ENCODE results near the gene ADCY2.

Gene ADCY2

DNA sequence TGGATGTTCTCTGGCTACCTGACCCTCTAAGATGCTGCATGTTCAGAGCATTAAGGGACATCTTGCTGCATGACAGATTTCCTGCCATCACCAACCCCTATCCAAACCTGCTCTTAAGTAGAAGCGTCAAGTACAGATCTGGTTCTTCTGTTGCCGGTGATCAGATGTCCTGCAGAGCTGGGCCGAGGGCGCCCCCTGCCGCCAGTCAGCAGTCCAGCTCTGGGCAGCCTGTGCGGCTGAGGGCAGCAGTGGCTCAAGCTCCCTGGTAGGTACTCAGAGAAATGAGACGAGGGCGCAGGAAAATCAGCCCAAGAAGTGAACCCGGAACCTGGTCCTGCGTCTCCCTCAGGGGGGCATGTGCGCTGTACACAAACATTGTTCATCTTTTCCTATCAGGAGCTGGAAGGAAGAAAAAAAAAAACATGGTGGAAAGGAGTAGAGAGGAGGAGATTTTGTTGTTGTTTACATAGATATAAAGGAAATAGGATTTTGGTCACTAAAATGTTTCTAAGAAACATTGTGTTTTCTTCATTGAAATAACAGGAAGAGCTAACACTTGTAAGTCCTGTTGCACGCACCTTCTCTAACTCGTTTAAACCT, 359.2 kb downstream of the ADCY2 start:
- H3K9me3 ChIP-seq (ENCODE audit: control insufficient read depth, insufficient read depth, low read depth, low read length): no peaks in the 10 kb centered on the region
- no peaks in the 10 kb centered on the region for H3K27me3 ChIP-seq (ENCODE audit: control insufficient read depth, insufficient read depth, low read length)
- no peak overlapping the region for H3K27ac ChIP-seq (ENCODE audit: low read depth, low read length)
- H3K4me1 ChIP-seq (ENCODE audit: control insufficient read depth, insufficient read depth, low read length): no peaks in the 10 kb centered on the region; the same call in 1 of the 2 replicates
- no peak overlapping the region for H3K4me3 ChIP-seq (ENCODE audit: low read depth, low read length)
- no peak overlapping the region for H3K9ac ChIP-seq (ENCODE audit: low read length)
- H3K36me3 ChIP-seq (ENCODE audit: control insufficient read depth, insufficient read depth, low read length): peaks cover 23% of the 10 kb centered on the region; the same call in 1 of the 2 replicates

GRCh38 chr5:7755958-7756357, 360.0 kb downstream of the ADCY2 start:
- Histone ChIP-seq H3K4me1 (ENCODE audit: control insufficient read depth, insufficient read depth, low read length) (no peaks in the 10 kb centered on the region; the same call in 1 of the 2 replicates), H3K4me3 (ENCODE audit: low read depth, low read length) (no peak overlapping the region), H3K9ac (ENCODE audit: low read length) (no peak overlapping the region), H3K9me3 (ENCODE audit: control insufficient read depth, insufficient read depth, low read depth, low read length) (no peaks in the 10 kb centered on the region), H3K27ac (ENCODE audit: low read depth, low read length) (no peak overlapping the region), H3K36me3 (ENCODE audit: control insufficient read depth, insufficient read depth, low read length) (peaks cover 23% of the 10 kb centered on the region; the same call in 1 of the 2 replicates), H3K27me3 (ENCODE audit: control insufficient read depth, insufficient read depth, low read length) (no peaks in the 10 kb centered on the region)

DNA sequence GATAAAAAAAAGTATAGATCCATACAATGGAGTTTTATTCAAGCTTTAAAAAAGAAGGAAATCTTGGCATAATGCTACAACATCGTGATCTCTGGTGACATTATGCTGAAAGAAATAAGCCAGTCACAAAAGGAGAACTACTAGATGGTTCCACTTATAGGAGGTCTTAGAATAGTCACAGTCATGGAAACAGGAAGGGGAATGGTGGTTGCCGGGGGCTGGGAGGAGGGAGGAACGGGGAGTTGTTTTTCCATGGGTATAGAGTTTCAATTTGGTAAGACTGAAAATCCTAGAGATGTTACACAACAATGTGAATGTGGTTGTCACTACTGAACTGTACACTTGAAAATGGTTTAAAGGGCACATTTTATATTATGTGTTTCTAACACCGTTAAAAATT, 360.5 kb downstream of the ADCY2 start:
- Histone ChIP-seq H3K9me3 (ENCODE audit: control insufficient read depth, insufficient read depth, low read depth, low read length) (no peaks in the 10 kb centered on the region), H3K4me1 (ENCODE audit: control insufficient read depth, insufficient read depth, low read length) (no peaks in the 10 kb centered on the region; the same call in 1 of the 2 replicates), H3K27me3 (ENCODE audit: control insufficient read depth, insufficient read depth, low read length) (no peaks in the 10 kb centered on the region), H3K27ac (ENCODE audit: low read depth, low read length) (no peak overlapping the region), H3K36me3 (ENCODE audit: control insufficient read depth, insufficient read depth, low read length) (peaks cover 23% of the 10 kb centered on the region; the same call in 1 of the 2 replicates), H3K9ac (ENCODE audit: low read length) (no peak overlapping the region), H3K4me3 (ENCODE audit: low read depth, low read length) (no peak overlapping the region)

GRCh38 chr5:7759257-7759871, 363.4 kb downstream of the ADCY2 start:
- H3K27ac ChIP-seq (ENCODE audit: low read depth, low read length): no peak overlapping the region
- no peaks in the 10 kb centered on the region for H3K9me3 ChIP-seq (ENCODE audit: control insufficient read depth, insufficient read depth, low read depth, low read length)
- H3K9ac ChIP-seq (ENCODE audit: low read length): no peak overlapping the region

DNA sequence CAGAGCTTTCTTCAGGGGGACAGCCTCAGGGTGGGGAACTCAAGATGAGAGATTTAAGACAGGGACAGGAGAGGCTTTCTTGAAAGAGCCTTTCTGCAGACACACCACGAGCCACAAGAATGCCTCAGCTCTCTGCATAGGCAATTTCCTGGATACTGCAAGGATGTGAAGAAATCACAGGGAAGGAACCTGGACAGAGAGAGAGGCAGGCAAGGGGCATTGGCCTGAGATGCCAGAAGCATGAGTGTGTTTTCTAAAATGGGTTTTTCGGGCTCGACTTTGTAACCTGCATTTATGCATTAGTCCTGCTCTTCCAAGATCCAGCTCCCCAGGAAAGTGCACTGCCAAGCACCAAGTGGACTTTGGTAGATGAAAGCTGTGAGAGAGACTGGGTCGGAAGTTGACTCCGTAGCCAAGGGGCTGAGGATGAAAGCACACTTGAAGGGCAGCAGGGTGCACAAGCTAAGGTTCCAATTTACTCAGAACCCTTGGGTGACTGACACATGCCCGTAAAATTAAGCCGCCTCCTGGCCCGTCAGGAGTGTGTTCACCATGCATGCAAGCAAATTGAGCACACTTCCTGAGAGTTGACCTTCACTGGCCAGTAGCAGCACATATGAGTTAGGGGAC, 364.1 kb downstream of the ADCY2 start:
- H3K27ac ChIP-seq (ENCODE audit: low read depth, low read length): no peak overlapping the region
- no peaks in the 10 kb centered on the region for H3K27me3 ChIP-seq (ENCODE audit: control insufficient read depth, insufficient read depth, low read length)
- H3K4me3 ChIP-seq (ENCODE audit: low read depth, low read length): no peak overlapping the region
- no peak overlapping the region for H3K9ac ChIP-seq (ENCODE audit: low read length)
- H3K9me3 ChIP-seq (ENCODE audit: control insufficient read depth, insufficient read depth, low read depth, low read length): no peaks in the 10 kb centered on the region
- no peaks in the 10 kb centered on the region; the same call in 1 of the 2 replicates for H3K4me1 ChIP-seq (ENCODE audit: control insufficient read depth, insufficient read depth, low read length)
- peaks cover 23% of the 10 kb centered on the region; the same call in 1 of the 2 replicates for H3K36me3 ChIP-seq (ENCODE audit: control insufficient read depth, insufficient read depth, low read length)

More at GRCh38 chr5:7759257-7759871, 363.4 kb downstream of the ADCY2 start:
- no peak overlapping the region for H3K4me3 ChIP-seq (ENCODE audit: low read depth, low read length)
- H3K36me3 ChIP-seq (ENCODE audit: control insufficient read depth, insufficient read depth, low read length): peaks cover 23% of the 10 kb centered on the region; the same call in 1 of the 2 replicates
- H3K4me1 ChIP-seq (ENCODE audit: control insufficient read depth, insufficient read depth, low read length): no peaks in the 10 kb centered on the region; the same call in 1 of the 2 replicates
- no peaks in the 10 kb centered on the region for H3K27me3 ChIP-seq (ENCODE audit: control insufficient read depth, insufficient read depth, low read length)

- H3K9me3 ChIP-seq (ENCODE audit: control insufficient read depth, insufficient read depth, low read depth, low read length): no peaks in the 10 kb centered on the region
- no peaks in the 10 kb centered on the region for H3K4me1 ChIP-seq (ENCODE audit: control insufficient read depth, insufficient read depth, low read length)
- H3K4me3 ChIP-seq (ENCODE audit: low read depth, low read length): no peak overlapping the region
- H3K27ac ChIP-seq (ENCODE audit: low read depth, low read length): no peak overlapping the region
- H3K27me3 ChIP-seq (ENCODE audit: control insufficient read depth, insufficient read depth, low read length): no peaks in the 10 kb centered on the region
- H3K36me3 ChIP-seq (ENCODE audit: control insufficient read depth, insufficient read depth, low read length): peaks cover 10% of the 10 kb centered on the region; the same call in 1 of the 2 replicates
- no peak overlapping the region for H3K9ac ChIP-seq (ENCODE audit: low read length)
These were observed 366.3 kb downstream of the ADCY2 start for GRCh38 chr5:7762267-7762666.

- no peaks in the 10 kb centered on the region for H3K4me1 ChIP-seq (ENCODE audit: control insufficient read depth, insufficient read depth, low read length)
- H3K4me3 ChIP-seq (ENCODE audit: low read depth, low read length): no peak overlapping the region
- H3K9ac ChIP-seq (ENCODE audit: low read length): no peak overlapping the region
These were observed 367.7 kb downstream of the ADCY2 start for GRCh38 chr5:7763621-7764072.

GRCh38 chr5:7764452-7764851, 368.5 kb downstream of the ADCY2 start:
- no peaks in the 10 kb centered on the region for H3K4me1 ChIP-seq (ENCODE audit: control insufficient read depth, insufficient read depth, low read length)
- no peak overlapping the region for H3K9ac ChIP-seq (ENCODE audit: low read length)
- no peaks in the 10 kb centered on the region for H3K27me3 ChIP-seq (ENCODE audit: control insufficient read depth, insufficient read depth, low read length)
- H3K36me3 ChIP-seq (ENCODE audit: control insufficient read depth, insufficient read depth, low read length): peaks cover 5% of the 10 kb centered on the region; the same call in 1 of the 2 replicates
- H3K4me3 ChIP-seq (ENCODE audit: low read depth, low read length): no peak overlapping the region
- H3K9me3 ChIP-seq (ENCODE audit: control insufficient read depth, insufficient read depth, low read depth, low read length): no peaks in the 10 kb centered on the region
- H3K27ac ChIP-seq (ENCODE audit: low read depth, low read length): no peak overlapping the region

More at GRCh38 chr5:7763621-7764072, 367.7 kb downstream of the ADCY2 start:
- H3K9me3 ChIP-seq (ENCODE audit: control insufficient read depth, insufficient read depth, low read depth, low read length): no peaks in the 10 kb centered on the region
- H3K27me3 ChIP-seq (ENCODE audit: control insufficient read depth, insufficient read depth, low read length): no peaks in the 10 kb centered on the region
- H3K27ac ChIP-seq (ENCODE audit: low read depth, low read length): no peak overlapping the region
- peaks cover 2% of the 10 kb centered on the region; the same call in 1 of the 2 replicates for H3K36me3 ChIP-seq (ENCODE audit: control insufficient read depth, insufficient read depth, low read length)

DNA sequence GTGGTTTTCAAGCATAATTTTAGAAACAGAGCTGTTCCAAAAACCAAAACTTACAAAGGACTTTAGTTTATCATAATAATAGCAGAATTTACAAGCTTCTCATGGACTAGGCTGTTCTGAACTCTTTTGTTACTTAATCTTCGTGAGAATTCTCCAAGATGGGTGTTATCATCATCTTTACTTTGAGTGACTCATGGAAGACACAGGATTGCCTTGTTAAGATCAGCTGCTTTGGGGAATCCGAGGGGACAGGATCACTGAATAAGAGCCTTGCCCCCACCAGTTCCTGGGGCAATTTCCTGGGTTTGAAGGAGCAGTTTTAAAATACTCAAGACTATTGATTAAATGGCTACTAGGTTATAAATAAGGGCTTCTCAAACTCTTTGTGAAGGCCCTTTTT, 374.5 kb downstream of the ADCY2 start:
- Histone ChIP-seq H3K9ac (ENCODE audit: low read length) (no peak overlapping the region), H3K4me3 (ENCODE audit: low read depth, low read length) (no peak overlapping the region), H3K27ac (ENCODE audit: low read depth, low read length) (no peak overlapping the region), H3K4me1 (ENCODE audit: control insufficient read depth, insufficient read depth, low read length) (no peaks in the 10 kb centered on the region), H3K36me3 (ENCODE audit: control insufficient read depth, insufficient read depth, low read length) (peaks cover 34% of the 10 kb centered on the region), H3K9me3 (ENCODE audit: control insufficient read depth, insufficient read depth, low read depth, low read length) (no peaks in the 10 kb centered on the region), H3K27me3 (ENCODE audit: control insufficient read depth, insufficient read depth, low read length) (no peaks in the 10 kb centered on the region)

DNA sequence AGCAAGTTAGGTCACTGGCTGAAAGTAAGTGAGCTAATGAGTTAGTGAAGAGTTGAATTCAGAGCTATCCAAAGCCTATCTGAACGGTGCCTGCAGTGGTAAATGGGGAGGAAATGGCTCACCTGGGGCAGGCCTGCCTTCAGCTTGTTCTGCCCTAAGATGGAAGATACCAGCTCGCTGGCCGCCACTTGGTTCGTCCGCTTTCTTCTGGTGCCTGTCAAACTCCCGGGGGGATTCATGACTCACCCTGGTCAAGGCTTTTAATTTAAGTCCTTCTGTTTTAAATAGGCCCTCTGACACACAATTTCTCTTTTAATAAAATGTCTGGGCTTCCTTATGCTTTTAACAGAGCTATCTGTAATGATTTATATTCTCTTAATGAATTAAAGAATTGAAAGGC, 376.2 kb downstream of the ADCY2 start:
- H3K9me3 ChIP-seq (ENCODE audit: control insufficient read depth, insufficient read depth, low read depth, low read length): no peaks in the 10 kb centered on the region
- peaks cover 34% of the 10 kb centered on the region for H3K36me3 ChIP-seq (ENCODE audit: control insufficient read depth, insufficient read depth, low read length)
- H3K27ac ChIP-seq (ENCODE audit: low read depth, low read length): no peak overlapping the region
- H3K27me3 ChIP-seq (ENCODE audit: control insufficient read depth, insufficient read depth, low read length): no peaks in the 10 kb centered on the region
- no peak overlapping the region for H3K4me3 ChIP-seq (ENCODE audit: low read depth, low read length)
- H3K9ac ChIP-seq (ENCODE audit: low read length): no peak overlapping the region
- H3K4me1 ChIP-seq (ENCODE audit: control insufficient read depth, insufficient read depth, low read length): no peaks in the 10 kb centered on the region

DNA sequence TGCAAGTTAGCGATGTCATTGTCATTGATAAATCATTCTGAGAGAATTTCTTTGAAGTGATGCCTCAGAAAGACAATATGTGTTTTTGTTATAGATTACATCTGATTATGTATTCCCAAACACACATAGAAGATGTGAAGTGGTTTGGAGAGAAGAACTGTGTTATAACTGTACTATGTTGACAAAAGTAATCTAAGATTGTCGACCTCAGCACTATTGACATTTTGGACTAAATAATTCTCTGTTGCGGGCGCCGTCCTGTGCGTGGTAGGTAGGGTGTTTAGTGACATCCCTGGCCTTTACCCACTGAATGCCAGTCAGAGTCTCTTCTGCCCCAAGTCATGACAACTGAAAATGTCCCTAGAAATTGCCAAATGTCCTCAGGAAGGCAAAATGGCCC, 377.2 kb downstream of the ADCY2 start:
- Histone ChIP-seq H3K27ac (ENCODE audit: low read depth, low read length) (no peak overlapping the region), H3K36me3 (ENCODE audit: control insufficient read depth, insufficient read depth, low read length) (peaks cover 34% of the 10 kb centered on the region), H3K4me3 (ENCODE audit: low read depth, low read length) (no peak overlapping the region), H3K27me3 (ENCODE audit: control insufficient read depth, insufficient read depth, low read length) (no peaks in the 10 kb centered on the region), H3K9ac (ENCODE audit: low read length) (no peak overlapping the region), H3K9me3 (ENCODE audit: control insufficient read depth, insufficient read depth, low read depth, low read length) (no peaks in the 10 kb centered on the region), H3K4me1 (ENCODE audit: control insufficient read depth, insufficient read depth, low read length) (no peaks in the 10 kb centered on the region)

All from HUES6 (cell line).